HG03521 (cell line): ENCODE results near the gene MCM9.

Source experiments
- ATAC-seq: cut with Tn5 transposase; IDR thresholded peaks from one replicate; pipeline ENCODE4 v1.9.1; 2021; ENCODE audit warnings: mild to moderate bottlenecking, moderate library complexity; ENCODE audit not compliant: unreplicated experiment

Gene MCM9

GRCh38 chr6:118934461-118935330 lies at the start of gene MCM9:
Gene MCM9 (minus strand): TSS chr6:118935159. CDS start chr6:118931723, 3,436 bp downstream.
- ATAC-seq: peak; percentile 97

GRCh38 chr6:118984342-118984741 lies 49.4 kb upstream of the MCM9 start:
- ATAC-seq: no peak

GRCh38 chr6:118982575-118982911 lies 47.6 kb upstream of the MCM9 start:
- no peak for ATAC-seq

GRCh38 chr6:118981884-118982574 lies 47.1 kb upstream of the MCM9 start:
- no peak for ATAC-seq

- ATAC-seq: no peak
Observed at GRCh38 chr6:118980063-118980462, 45.1 kb upstream of the MCM9 start.

GRCh38 chr6:118974790-118975189 lies 39.8 kb upstream of the MCM9 start:
- ATAC-seq: no peak

- no peak for ATAC-seq
Observed at GRCh38 chr6:118971682-118972081, 36.7 kb upstream of the MCM9 start.

- ATAC-seq: no peak
Observed at GRCh38 chr6:118970866-118971265, 35.9 kb upstream of the MCM9 start.

GRCh38 chr6:118968416-118968815 lies 33.5 kb upstream of the MCM9 start:
- ATAC-seq: no peak

- no peak for ATAC-seq
Observed at GRCh38 chr6:118967239-118967638, 32.3 kb upstream of the MCM9 start.

- ATAC-seq: no peak
Observed at GRCh38 chr6:118965843-118966370, 30.9 kb upstream of the MCM9 start.

GRCh38 chr6:118965371-118965770 lies 30.4 kb upstream of the MCM9 start:
- no peak for ATAC-seq

GRCh38 chr6:118963003-118963402 lies 28.0 kb upstream of the MCM9 start:
- no peak for ATAC-seq

GRCh38 chr6:118959903-118960302 lies 24.9 kb upstream of the MCM9 start:
- no peak for ATAC-seq

GRCh38 chr6:118953391-118953790 lies 18.4 kb upstream of the MCM9 start:
- no peak for ATAC-seq

GRCh38 chr6:118952683-118953082 lies 17.7 kb upstream of the MCM9 start:
- ATAC-seq: no peak

GRCh38 chr6:118945217-118945616 lies 10.3 kb upstream of the MCM9 start:
- no peak for ATAC-seq

GRCh38 chr6:118940770-118941169 lies 5.8 kb upstream of the MCM9 start:
- no peak for ATAC-seq

- ATAC-seq: no peak
Observed at GRCh38 chr6:118939683-118940082, 4.7 kb upstream of the MCM9 start.

GRCh38 chr6:118935978-118936703 lies 1.2 kb upstream of the MCM9 start:
- ATAC-seq: no peak

GRCh38 chr6:118935331-118935668 lies 341 bp upstream of the MCM9 start:
- ATAC-seq: peak; percentile 0
